K562 (cell line): ENCODE measurements around the gene SURF6. TPM values are rescaled to one million over a fixed set of nuclear protein-coding genes. Genes with fewer than 3 reads are reported as not detected.

Experiments
- AFF1 ChIP-seq, 2 experiments: fragments of 450-650 bp; IDR thresholded peaks; 2 replicates each; pipeline ENCODE4 v1.6.1; 2018; ENCODE audit warnings: mild to moderate bottlenecking in 2 of 2, low read depth in 1 of 2; ENCODE audit not compliant: partially characterized antibody in 2 of 2
- ATF1 ChIP-seq, 2 experiments: fragments of 450-650 bp in 1 of 2; IDR thresholded peaks; 2 replicates each; pipeline ENCODE4 v1.6.1; 2016; ENCODE audit warnings: missing compliant biosample characterization in 1 of 2, missing genetic modification characterization in 1 of 2
- CBX8 ChIP-seq: fragments of 200-600 bp; sonication (generic); IDR thresholded peaks from 2 replicates; pipeline ENCODE4 v1.6.1; 2012; ENCODE audit warnings: borderline replicate concordance, mixed run types, low read depth, mild to moderate bottlenecking, moderate library complexity, mixed read lengths, low read length, control low read depth, inconsistent platforms; ENCODE audit not compliant: poor library complexity, severe bottlenecking; ENCODE audit errors: extremely low read depth
- HNRNPUL1 ChIP-seq: fragments of 200-400 bp; formaldehyde crosslinking; IDR thresholded peaks from 2 replicates; pipeline ENCODE4 v1.6.1; 2017; ENCODE audit warnings: low read length
- KAT7 ChIP-seq: sonication (generic); formaldehyde crosslinking; IDR thresholded peaks from 2 replicates; pipeline ENCODE4 v1.8.0; 2022; ENCODE audit warnings: missing genetic modification reagents, mild to moderate bottlenecking, borderline replicate concordance
- MEF2A ChIP-seq: IDR thresholded peaks from 2 replicates; pipeline ENCODE4 v1.6.1; 2011; ENCODE audit warnings: low read depth, mild to moderate bottlenecking, low read length, moderate library complexity; ENCODE audit not compliant: control insufficient read depth
- PRMT5 ChIP-seq: sonication (generic); formaldehyde crosslinking; IDR thresholded peaks from 2 replicates; pipeline ENCODE4 v1.5.0; 2020; ENCODE audit warnings: missing genetic modification reagents
- RBM25 ChIP-seq: fragments of 200-400 bp; formaldehyde crosslinking; IDR thresholded peaks from 2 replicates; pipeline ENCODE4 v1.6.1; 2018; ENCODE audit warnings: low read length, low read depth, moderate library complexity; ENCODE audit not compliant: severe bottlenecking
- SETDB1 ChIP-seq: IDR thresholded peaks from one replicate; pipeline ENCODE4 v1.6.1; 2012; ENCODE audit warnings: low read length, control low read depth, inconsistent platforms
- SPI1 ChIP-seq: IDR thresholded peaks from 2 replicates; pipeline ENCODE4 v1.6.1; 2011; ENCODE audit warnings: low read depth, low read length, control low read depth, borderline replicate concordance
- SRSF7 ChIP-seq: fragments of 200-400 bp; formaldehyde crosslinking; optimal IDR thresholded peaks from 2 replicates; pipeline ENCODE3; 2017; ENCODE audit warnings: mild to moderate bottlenecking, low read depth, low read length
- XRCC3 ChIP-seq: fragments of 450-650 bp; IDR thresholded peaks from 2 replicates; pipeline ENCODE4 v1.6.1; 2017; ENCODE audit warnings: mild to moderate bottlenecking, moderate library complexity
- YY1 ChIP-seq, 3 experiments: IDR thresholded peaks; 2 replicates each; pipeline ENCODE4 v1.6.1; 2011; ENCODE audit warnings: low read length in 2 of 3, mild to moderate bottlenecking in 2 of 3, moderate library complexity in 2 of 3, borderline replicate concordance in 1 of 3, control low read depth in 1 of 3, low read depth in 1 of 3; ENCODE audit not compliant: insufficient read depth in 3 of 3, insufficient replicate concordance in 2 of 3, control insufficient read depth in 1 of 3, insufficient read length in 1 of 3; ENCODE audit errors: extremely low read depth in 1 of 3
- ZBTB7A ChIP-seq: IDR thresholded peaks from 2 replicates; pipeline ENCODE4 v1.6.1; 2011; ENCODE audit warnings: low read depth, mild to moderate bottlenecking, low read length, moderate library complexity, borderline replicate concordance; ENCODE audit not compliant: control insufficient read depth
- ZC3H11A ChIP-seq: IDR thresholded peaks from 2 replicates; pipeline ENCODE4 v1.6.1; 2012; ENCODE audit warnings: low read depth, low read length, improper control_type of control experiment
- ZNF140 ChIP-seq: fragments of 250-450 bp; sonication (Bioruptor Pico); IDR thresholded peaks from 2 replicates; pipeline ENCODE4 v1.8.0; 2021; ENCODE audit warnings: moderate library complexity, mild to moderate bottlenecking, inconsistent platforms
- ZNF143 ChIP-seq: sonication (generic); formaldehyde crosslinking; IDR thresholded peaks from 2 replicates; pipeline ENCODE4 v1.9.0; 2022; ENCODE audit warnings: mild to moderate bottlenecking, missing genetic modification reagents
- ZNF384 ChIP-seq: IDR thresholded peaks from 2 replicates; pipeline ENCODE4 v1.6.1; 2012; ENCODE audit warnings: low read depth, low read length, improper control_type of control experiment
- ZNF436 ChIP-seq: fragments of 250-450, 450-650 bp; sonication (Bioruptor Pico); formaldehyde crosslinking; IDR thresholded peaks from 2 replicates; pipeline ENCODE4 v1.7.0; 2020; ENCODE audit warnings: mild to moderate bottlenecking
- ZNF551 ChIP-seq: fragments of 250-450 bp; sonication (Bioruptor Pico); IDR thresholded peaks from 2 replicates; pipeline ENCODE4 v1.5.0; 2021; ENCODE audit warnings: mild to moderate bottlenecking, moderate library complexity
- ZNF79 ChIP-seq: fragments of 250-450 bp; sonication (Bioruptor Pico); IDR thresholded peaks from 2 replicates; pipeline ENCODE4 v1.4.0; 2020; ENCODE audit warnings: low read depth, mild to moderate bottlenecking, moderate library complexity
- polyA plus RNA-seq, 8 experiments: library from polyadenylated mRNA; depleted of rRNA in 4 of 8; stranded (reverse) in 5 of 8; unstranded in 3 of 8; fragments of >200 nt; fragmentation: Nextera tagmentation in 2 of 8; fragmentation: Illumina TruSeq in 1 of 8; extraction: Ambion mirVana in 2 of 8; extraction: Trizol in 1 of 8; gene quantifications; 2 replicates each; pipeline versions ENCODE4 v1.2.1 to v1.2.3, GENCODE V29; 2011 to 2014; ENCODE audit warnings: inconsistent platforms in 1 of 8, missing spikeins in 1 of 8
- total RNA-seq, 7 experiments: library from RNA; depleted of rRNA in 6 of 7; stranded (reverse); fragments of >200 nt in 6 of 7; fragmentation: Illumina TruSeq in 2 of 7; extraction: Trizol in 2 of 7; gene quantifications; 2 replicates each; pipeline versions ENCODE4 v1.2.1 to v1.2.3, GENCODE V29; 2011 to 2021; ENCODE audit warnings: low replicate concordance in 1 of 7
- TF ChIP-seq, protein P1 (sequence below): sonication (generic); formaldehyde crosslinking; IDR thresholded peaks from 2 replicates; pipeline ENCODE4 v1.8.0; 2022; ENCODE audit warnings: missing genetic modification reagents, mild to moderate bottlenecking, moderate library complexity, borderline replicate concordance

Gene SURF6
- total and polyA plus RNA-seq, 9 of the 15 experiments (the other 6 are each of a cell fraction or from before 2014, with no cell fraction given): 1.4 to 68.3 (median 14.7) TPM

DNA sequence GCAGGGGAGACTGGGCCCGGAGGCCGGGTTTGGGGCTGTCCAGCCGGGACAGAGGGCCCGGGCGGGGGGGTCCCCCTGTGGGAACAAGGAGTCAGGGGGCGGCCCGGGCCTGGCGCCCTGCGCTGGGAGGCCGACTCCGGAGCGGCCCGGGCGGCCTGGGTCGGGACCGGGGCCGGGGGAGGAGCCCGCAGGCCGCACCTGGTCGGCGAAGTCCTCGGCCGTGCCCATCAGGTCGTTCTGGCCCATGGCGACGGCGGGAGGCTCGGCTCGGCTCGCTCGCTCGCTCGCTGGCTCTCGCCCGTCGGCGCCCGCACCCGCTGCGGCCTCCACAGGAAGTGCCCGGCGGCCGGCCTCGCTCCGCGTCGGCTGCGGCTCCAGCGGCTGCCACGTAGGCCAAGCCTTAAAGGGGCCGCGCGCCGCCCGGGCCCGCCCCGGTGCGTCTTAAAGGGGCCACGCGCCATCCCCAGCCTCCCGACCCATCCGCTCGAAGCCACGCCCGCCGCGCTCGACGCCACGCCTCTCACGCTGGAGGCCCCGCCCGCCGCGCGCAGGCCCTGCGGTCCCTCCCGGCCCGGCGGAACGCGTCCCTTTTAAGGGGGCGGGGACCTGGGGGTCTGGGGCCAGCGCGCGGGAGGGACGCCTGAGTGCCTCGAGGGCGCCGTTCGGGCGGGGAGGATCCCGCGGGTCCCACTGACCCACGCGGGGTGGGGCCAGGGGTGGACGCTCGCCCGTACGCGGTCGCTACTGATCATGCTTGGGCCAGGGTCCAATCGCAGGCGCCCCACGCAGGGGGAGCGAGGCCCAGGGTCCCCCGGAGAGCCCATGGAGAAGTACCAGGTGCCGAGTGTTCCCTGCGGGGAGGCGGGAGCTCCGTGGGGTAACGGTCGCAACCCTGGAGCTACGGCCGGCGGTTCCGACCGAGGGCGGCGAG lies 40.0 kb upstream of the SURF6 start, which contains the start of the genes STKLD1 and SURF4 (continued):
- TF ChIP-seq AFF1 (IDR thresholded peaks at IDR 0.05; ENCODE audit: low read depth in 1 of 2, partially characterized antibody in 2 of 2) (no peak), ZNF436 (no peak), SPI1 (0 out of 2 replicates have a peak, but pooled peaks have one; percentile 36), ZNF143 (CRISPR knock-in tag) (0 out of 2 replicates have a peak, but pooled peaks have one; percentile 2), SRSF7 (no peak), RBM25 (peak; percentile 85), SETDB1 (no peak), ZNF384 (no peak), PRMT5 (no peak), KAT7 (CRISPR knock-in tag) (no peak), CBX8 (no peak), ATF1 (CRISPR knock-in tag; IDR thresholded peaks at IDR 0.05) (no peak), ATF1 (tag; IDR thresholded peaks at IDR 0.05) (peak; percentile 78), ZBTB7A (peak; percentile 43; the same call in 1 of the 2 replicates), XRCC3 (no peak), ZNF79 (no peak), HNRNPUL1 (no peak), YY1 (IDR thresholded peaks at IDR 0.05; ENCODE audit: borderline replicate concordance in 1 of 3, control insufficient read depth in 1 of 3, extremely low read depth in 1 of 3, insufficient read depth in 3 of 3, insufficient read length in 1 of 3, insufficient replicate concordance in 2 of 3, low read depth in 1 of 3, low read length in 2 of 3) (peak in 2 of 3 experiments; percentile 71 to 72), ZNF140 (CRISPR knock-in tag) (no peak), ZNF551 (CRISPR knock-in tag) (no peak), MEF2A (no peak), ZC3H11A (no peak)
- TF ChIP-seq, protein P1, sequence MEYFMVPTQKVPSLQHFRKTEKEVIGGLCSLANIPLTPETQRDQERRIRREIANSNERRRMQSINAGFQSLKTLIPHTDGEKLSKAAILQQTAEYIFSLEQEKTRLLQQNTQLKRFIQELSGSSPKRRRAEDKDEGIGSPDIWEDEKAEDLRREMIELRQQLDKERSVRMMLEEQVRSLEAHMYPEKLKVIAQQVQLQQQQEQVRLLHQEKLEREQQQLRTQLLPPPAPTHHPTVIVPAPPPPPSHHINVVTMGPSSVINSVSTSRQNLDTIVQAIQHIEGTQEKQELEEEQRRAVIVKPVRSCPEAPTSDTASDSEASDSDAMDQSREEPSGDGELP (CRISPR knock-in tag): no peak; the same call in 1 of the 2 replicates
